Peyer's patch (tissue), 4 donors: Measurements from ENCODE around the gene XPNPEP3. TPM values are rescaled to one million over a fixed set of nuclear protein-coding genes. Genes with fewer than 3 reads are reported as not detected.

ENCODE experiments used
- DNase-seq, 3 donors: peaks; one replicate each; pipeline ENCODE4 v3.0.0-alpha.2; 2017 to 2019
- H3K27ac ChIP-seq, 4 donors: fragments of 200-600 bp; sonication (generic); one replicate each; pipeline ENCODE4 v1.5.1; 2016 to 2019
- H3K27me3 ChIP-seq, 2 donors: fragments of 200-600 bp; sonication (generic); one replicate each; pipeline ENCODE4 v1.5.1; 2019
- H3K36me3 ChIP-seq, 3 donors: fragments of 200-600 bp; sonication (generic); one replicate each; pipeline ENCODE4 v1.5.1; 2016 to 2019
- H3K4me1 ChIP-seq, 4 donors: fragments of 200-600 bp; sonication (generic); one replicate each; pipeline ENCODE4 v1.5.1; 2016 to 2019
- H3K4me3 ChIP-seq, 4 donors: fragments of 200-600 bp; sonication (generic); 1 replicate in 3 of 4; 2 replicates in 1 of 4; pipeline ENCODE4 v1.5.1; 2016 to 2019; ENCODE audit warnings: mild to moderate bottlenecking in 1 of 4
- H3K9me3 ChIP-seq, 4 donors: fragments of 200-600 bp; sonication (generic); one replicate each; pipeline ENCODE4 v1.5.1; 2016 to 2019; ENCODE audit warnings: mild to moderate bottlenecking in 1 of 4
- POLR2A ChIP-seq, 2 donors: fragments of 450-650 bp; IDR thresholded peaks; one replicate each; pipeline ENCODE4 v1.5.1; 2017; ENCODE audit warnings: antibody characterized with exemption in 2 of 2, mild to moderate bottlenecking in 2 of 2, moderate library complexity in 2 of 2
- total RNA-seq, 4 donors: library from RNA; depleted of rRNA; stranded (reverse); fragments of >200 nt; gene quantifications; one replicate each; pipeline ENCODE4 v1.1.0, GENCODE V29; 2016
- TF ChIP-seq, protein P1 (sequence below), 6 experiments: fragments of 450-650 bp in 4 of 6; fragments of 200-600 bp in 2 of 6; sonication (generic) in 1 of 6; IDR thresholded peaks; one replicate each; pipeline ENCODE4 v1.5.1; 2017 to 2019; ENCODE audit warnings: antibody characterized with exemption in 6 of 6, mild to moderate bottlenecking in 3 of 6, moderate library complexity in 1 of 6

XPNPEP3 gene
- total RNA-seq: 10 to 100 TPM in 1 of 4 donors, 1 to 10 TPM in 3; 1.4 to 10.5 (median 6.6) TPM

DNA sequence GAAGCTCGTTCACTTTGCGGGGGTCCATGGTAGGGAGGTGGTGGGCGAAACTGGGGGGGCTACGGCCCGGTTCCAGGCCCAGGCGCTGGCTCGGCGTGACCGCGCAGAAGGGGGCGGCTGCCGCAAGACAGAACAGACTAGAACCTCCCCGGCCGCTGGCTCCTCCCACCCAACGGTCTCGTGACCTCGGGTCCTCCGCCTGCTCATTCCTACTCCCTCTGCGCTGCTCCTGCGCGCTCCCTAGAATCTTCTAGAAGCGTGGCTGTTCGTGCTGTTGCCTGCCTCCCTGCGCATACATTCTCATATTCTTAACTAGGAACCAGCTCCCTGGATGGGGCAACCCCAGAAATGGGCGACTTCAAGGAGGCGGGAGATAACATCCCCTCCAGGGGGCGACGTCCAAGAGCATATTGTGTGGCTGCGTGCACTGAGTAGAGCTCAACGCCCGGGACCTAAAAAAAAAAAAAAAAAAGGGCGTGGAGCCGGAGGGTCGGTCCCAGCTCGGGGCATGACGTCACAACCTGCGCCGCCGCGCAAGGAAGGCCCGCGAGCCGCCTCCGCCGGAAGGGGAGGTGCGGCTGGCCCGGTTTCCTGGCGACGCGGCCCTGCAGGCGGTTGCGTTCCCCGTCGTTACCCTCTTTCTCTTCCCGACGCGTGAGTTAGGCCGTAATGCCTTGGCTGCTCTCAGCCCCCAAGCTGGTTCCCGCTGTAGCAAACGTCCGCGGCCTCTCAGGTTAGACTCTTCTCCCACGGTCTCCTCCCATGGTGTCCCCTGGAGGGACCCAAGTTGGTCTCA lies at the start of gene XPNPEP3, which contains the start of gene ST13:
Gene XPNPEP3, plus strand, starts transcription at position 636 of the 796 bp plus-strand sequence. Its CDS starts 34 bp downstream, at position 670.
Gene ST13, minus strand, starts transcription at position 127 of the 796 bp plus-strand sequence. Its CDS starts 99 bp downstream, at position 28.
- peak; percentile 96 to 99 (median 98) for DNase-seq
- Histone ChIP-seq H3K27ac (peak within 1 kb of the TSS; percentile 94 to 98 (median 97)), H3K4me1 (peaks cover 0 to 50% (median 14%) of the 10 kb centered on the region in 4 donors), H3K27me3 (no peaks in the 10 kb centered on the region), H3K4me3 (peak within 1 kb of the TSS; percentile 73 to 95 (median 87)), H3K9me3 (no peaks in the 10 kb centered on the region), H3K36me3 (peaks cover 0 to 1% (median 0%) of the 10 kb centered on the region in 3 donors)
- TF ChIP-seq, protein P1, sequence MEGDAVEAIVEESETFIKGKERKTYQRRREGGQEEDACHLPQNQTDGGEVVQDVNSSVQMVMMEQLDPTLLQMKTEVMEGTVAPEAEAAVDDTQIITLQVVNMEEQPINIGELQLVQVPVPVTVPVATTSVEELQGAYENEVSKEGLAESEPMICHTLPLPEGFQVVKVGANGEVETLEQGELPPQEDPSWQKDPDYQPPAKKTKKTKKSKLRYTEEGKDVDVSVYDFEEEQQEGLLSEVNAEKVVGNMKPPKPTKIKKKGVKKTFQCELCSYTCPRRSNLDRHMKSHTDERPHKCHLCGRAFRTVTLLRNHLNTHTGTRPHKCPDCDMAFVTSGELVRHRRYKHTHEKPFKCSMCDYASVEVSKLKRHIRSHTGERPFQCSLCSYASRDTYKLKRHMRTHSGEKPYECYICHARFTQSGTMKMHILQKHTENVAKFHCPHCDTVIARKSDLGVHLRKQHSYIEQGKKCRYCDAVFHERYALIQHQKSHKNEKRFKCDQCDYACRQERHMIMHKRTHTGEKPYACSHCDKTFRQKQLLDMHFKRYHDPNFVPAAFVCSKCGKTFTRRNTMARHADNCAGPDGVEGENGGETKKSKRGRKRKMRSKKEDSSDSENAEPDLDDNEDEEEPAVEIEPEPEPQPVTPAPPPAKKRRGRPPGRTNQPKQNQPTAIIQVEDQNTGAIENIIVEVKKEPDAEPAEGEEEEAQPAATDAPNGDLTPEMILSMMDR (IDR thresholded peaks at IDR 0.05): peak; percentile 1 to 44 (median 33)
- peak; percentile 16 to 54 for TF ChIP-seq POLR2A (IDR thresholded peaks at IDR 0.05)

DNA sequence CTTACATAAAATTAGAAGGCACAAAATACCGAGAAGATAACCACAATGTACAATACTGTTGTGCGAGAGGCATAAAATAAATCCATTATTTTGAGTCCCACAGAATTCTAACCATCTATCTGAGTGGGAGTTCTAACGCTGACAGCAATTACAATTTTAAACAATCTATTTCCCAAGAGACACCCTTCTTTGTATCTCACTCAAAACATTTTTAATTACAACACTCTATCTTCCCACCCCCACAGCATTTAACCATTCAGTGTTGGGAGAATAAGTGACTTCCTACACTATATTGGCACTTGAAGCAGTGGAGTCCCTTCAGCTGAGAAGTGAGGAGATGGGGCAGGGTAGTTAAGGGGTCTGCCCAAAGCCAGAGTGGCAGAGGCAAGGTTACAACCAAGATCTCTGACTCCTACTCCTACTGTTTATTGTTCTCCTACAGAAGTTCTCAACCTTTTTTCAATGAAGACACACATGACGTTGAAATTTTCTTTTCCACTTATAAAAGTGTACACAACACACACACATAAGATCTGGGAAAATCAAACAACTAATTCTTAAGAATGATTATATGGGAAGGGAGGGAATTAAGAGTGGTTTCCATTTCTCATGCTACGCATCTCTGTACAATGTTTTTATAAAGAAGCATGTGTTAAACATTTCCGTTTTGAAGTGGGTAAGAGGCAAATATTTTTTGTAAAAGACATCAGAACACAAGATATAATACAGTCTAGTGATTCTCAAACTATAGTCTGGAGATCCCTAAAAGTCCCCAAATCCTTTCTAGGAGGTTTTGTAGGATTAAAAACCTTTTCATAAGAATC lies 48.7 kb upstream of the XPNPEP3 start:
- no peaks in the 10 kb centered on the region for H3K27me3 ChIP-seq
- DNase-seq: no peak
- TF ChIP-seq, protein P1 (IDR thresholded peaks at IDR 0.05): no peak
- no peak for TF ChIP-seq POLR2A (IDR thresholded peaks at IDR 0.05)
- no peaks in the 10 kb centered on the region for H3K4me1 ChIP-seq
- H3K27ac ChIP-seq: no peak overlapping the region
- H3K9me3 ChIP-seq: no peaks in the 10 kb centered on the region
- no peak overlapping the region for H3K4me3 ChIP-seq
- H3K36me3 ChIP-seq: no peaks in the 10 kb centered on the region

DNA sequence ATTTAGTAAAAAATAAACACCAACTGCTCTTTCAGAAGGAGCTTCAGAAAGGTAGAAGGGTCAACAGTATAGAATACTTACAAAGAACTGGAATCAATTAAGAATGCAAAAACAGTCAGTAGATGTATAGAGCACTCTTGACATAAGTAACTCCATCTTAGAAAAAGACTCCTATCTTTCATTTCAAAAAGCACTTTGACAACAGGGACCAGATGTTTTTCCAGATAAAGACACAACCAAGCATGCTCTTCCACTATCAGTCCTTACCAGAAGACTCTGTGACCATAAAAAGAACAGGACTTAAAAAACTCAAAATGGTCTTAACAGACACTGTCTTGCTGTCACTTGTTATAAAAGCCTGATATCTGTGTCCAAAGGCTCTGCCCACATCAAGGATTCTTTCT lies 43.0 kb upstream of the XPNPEP3 start:
- TF ChIP-seq, protein P1 (IDR thresholded peaks at IDR 0.05): no peak
- Histone ChIP-seq H3K4me1 (peaks cover 0 to 12% (median 8%) of the 10 kb centered on the region in 4 donors), H3K36me3 (no peaks in the 10 kb centered on the region), H3K9me3 (no peaks in the 10 kb centered on the region), H3K27ac (no peak overlapping the region), H3K4me3 (no peak overlapping the region), H3K27me3 (no peaks in the 10 kb centered on the region)
- no peak for DNase-seq

DNA sequence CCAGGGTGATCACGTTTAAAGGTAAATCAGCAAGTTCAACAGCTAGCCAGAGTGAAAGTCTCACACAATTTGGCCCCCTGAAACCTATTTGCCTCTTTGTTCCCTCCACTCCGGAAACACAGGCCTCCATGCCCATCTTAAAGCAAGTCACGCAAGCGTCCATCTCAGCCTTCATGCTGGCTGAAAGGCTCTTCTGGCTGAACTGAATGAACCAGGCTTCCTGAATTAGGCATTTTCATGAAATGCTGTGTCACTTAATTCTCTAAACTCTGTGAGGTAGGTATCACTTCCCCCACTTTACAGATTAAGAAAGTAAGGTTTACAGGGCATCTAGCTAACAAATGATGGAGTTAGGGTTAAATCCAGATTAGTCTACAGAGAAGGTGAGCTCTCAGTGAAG lies 39.2 kb upstream of the XPNPEP3 start:
- H3K9me3 ChIP-seq: no peaks in the 10 kb centered on the region
- no peaks in the 10 kb centered on the region for H3K27me3 ChIP-seq
- H3K4me3 ChIP-seq: peak overlapping the region in 1 of 4 donors; percentile 96
- peaks cover 0 to 3% (median 0%) of the 10 kb centered on the region in 3 donors for H3K36me3 ChIP-seq
- H3K4me1 ChIP-seq: peaks cover 0 to 19% (median 8%) of the 10 kb centered on the region in 4 donors
- TF ChIP-seq, protein P1 (IDR thresholded peaks at IDR 0.05): no peak
- TF ChIP-seq POLR2A (IDR thresholded peaks at IDR 0.05): no peak
- no peak for DNase-seq
- no peak overlapping the region for H3K27ac ChIP-seq

DNA sequence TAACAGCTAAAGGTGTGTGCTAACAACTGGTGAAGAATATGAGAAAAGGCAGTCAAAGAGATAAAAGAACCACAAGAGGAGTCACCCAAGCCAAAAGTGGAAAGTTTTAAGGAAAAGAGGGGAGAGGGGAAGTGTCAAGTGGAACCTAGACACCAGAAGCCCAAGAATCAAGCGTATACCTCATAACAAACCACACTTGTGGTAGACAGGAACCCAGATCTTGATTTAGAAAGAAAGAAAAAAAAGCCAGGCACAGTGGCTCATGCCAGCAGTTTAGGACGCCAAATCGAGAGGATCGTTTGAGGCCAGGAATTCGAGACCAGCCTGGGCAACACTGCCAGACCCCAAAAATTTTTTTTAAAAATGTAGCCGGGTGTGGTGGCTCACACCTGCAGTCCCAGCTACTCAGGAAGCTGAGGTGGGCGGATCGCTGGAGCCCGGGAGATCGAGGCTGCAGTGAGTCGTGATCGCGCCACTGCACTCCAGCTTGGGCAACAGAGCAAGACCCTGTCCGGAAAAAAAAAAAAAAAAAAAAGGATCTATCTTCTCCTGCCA lies 38.7 kb upstream of the XPNPEP3 start:
- Histone ChIP-seq H3K4me3 (peak overlapping the region; percentile 77 to 96 (median 80)), H3K36me3 (peaks cover 0 to 3% (median 0%) of the 10 kb centered on the region in 3 donors), H3K9me3 (no peaks in the 10 kb centered on the region), H3K4me1 (peaks cover 0 to 19% (median 8%) of the 10 kb centered on the region in 4 donors), H3K27me3 (no peaks in the 10 kb centered on the region), H3K27ac (peak overlapping the region in 1 of 4 donors; percentile 83)
- DNase-seq: peak in 1 of 3 donors; percentile 25
- TF ChIP-seq, protein P1 (IDR thresholded peaks at IDR 0.05): no peak
- TF ChIP-seq POLR2A (IDR thresholded peaks at IDR 0.05): no peak
